Activated CD8-positive, alpha-beta memory T cell treated with anti-CD3 and anti-CD28 coated beads for 48 hours (primary cell): ENCODE data around the gene NBDY.

Experiments
- DNase-seq, 3 experiments: peaks; one replicate each; pipeline ENCODE4 v3.0.0-alpha.2; 2020; ENCODE audit warnings: low read depth in 2 of 3, low spot score in 2 of 3

NBDY gene

GRCh38 chrX:56784666-56785065, 55.6 kb downstream of the NBDY start:
- no peak for DNase-seq

GRCh38 chrX:56785442-56785841, 56.4 kb downstream of the NBDY start:
- DNase-seq: no peak

GRCh38 chrX:56786889-56787733, 58.1 kb downstream of the NBDY start:
- DNase-seq: no peak

DNA sequence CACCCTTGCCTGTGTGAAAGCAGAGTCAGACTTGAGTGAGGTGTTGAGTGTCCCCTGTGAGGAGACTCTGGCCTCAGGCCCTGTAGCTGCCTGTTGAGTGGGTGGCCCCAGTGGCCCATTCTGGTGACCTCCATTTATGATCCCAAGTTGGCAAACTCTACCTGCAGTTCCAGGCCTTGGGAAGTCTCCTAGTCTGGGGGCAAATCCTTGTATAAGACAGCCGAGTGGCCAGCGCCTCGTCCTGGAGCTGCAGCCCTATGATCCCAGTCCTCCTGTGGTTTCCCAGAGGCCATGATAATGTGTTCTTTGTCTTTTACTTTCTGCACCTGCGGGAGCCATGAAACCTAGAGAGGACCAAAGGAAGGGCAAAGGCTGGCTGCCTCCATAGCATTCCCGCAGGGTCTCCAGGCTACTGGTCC, 58.7 kb downstream of the NBDY start:
- no peak for DNase-seq

DNA sequence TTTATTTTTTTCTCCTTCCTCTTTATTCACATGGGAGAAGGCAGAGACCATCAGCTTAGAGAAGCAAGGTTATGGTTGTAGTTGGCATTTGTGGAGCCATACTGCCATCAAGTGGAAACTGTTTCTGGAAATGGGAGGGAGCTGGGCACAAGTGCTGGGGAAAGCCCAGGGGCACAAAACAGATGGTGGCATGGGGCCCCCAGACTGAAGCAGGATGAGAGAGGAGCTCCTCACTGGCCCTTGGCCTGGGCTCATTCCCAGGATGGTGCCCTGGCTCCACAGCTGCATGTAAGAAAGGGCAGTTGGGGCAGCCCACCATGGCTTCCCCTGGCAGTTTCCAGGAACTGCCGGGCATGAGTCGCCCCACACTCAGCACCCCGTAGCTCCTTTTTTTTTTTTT, 59.2 kb downstream of the NBDY start:
- DNase-seq: no peak

DNA sequence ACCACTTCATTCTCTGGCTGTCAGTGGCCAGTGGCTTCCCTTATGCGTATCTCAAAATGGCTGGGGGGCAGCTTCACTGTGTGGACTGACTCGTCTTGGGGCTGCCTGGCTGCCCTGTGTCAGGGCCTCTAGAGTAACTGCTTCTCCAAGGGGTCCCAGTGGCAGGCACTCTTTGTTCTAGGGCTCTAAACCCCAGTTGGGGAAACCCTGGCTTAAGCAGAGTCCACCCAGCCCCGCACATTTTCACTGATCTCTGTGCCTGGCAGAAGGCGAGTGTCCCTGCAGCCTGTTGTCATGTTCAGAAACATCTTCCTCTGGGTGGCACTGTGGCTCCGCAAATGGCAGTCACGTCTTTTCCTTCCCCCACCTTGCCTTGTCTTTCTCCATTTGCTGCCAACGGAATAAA, 59.7 kb downstream of the NBDY start:
- DNase-seq: no peak

DNA sequence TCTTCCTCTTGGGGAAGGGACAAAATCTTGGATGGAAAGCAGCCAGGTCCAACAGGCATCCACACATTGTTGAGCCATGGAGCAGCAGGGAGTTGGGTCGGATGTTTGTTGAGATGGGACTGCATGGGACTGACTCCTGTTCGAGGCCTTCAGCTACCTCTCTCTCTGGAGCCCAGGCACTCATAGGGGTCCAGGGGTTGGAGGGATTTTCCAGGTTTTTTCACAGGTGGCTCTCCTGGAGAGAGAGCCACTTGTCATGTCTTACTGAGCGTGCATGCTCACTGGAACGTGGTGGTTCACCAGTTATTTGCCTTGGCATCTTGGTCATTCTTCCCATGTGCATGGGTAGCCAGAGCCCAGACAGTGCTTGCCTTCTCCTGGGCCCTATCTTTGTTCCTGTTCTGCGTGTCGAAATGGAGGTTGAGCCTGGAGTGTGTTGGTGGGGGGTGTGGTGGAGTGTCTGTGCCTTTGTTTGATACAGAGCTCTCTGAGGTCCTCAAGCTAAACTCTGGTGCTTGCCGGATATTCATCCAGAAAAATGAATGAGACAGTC, 60.6 kb downstream of the NBDY start:
- no peak for DNase-seq

DNA sequence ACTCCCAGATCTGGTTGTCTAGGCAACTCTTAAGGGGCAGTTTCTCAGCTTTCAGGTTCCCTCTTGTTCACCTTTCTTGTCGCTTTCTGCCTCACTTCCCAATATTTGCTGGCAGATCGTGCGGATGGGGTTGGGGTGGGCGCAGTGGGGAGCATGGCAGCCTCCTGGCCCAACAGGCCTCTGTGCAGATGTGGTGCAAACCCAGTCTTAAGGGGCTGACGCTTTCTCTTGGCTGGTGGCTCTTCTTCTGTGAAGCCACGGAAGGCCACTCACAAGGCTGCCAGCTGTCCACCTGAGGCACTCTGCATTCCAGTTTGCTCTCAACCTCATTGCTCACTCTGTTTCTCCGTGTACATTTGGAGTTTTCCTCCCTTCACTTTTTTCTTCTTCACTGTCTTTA, 61.7 kb downstream of the NBDY start:
- DNase-seq: no peak

DNA sequence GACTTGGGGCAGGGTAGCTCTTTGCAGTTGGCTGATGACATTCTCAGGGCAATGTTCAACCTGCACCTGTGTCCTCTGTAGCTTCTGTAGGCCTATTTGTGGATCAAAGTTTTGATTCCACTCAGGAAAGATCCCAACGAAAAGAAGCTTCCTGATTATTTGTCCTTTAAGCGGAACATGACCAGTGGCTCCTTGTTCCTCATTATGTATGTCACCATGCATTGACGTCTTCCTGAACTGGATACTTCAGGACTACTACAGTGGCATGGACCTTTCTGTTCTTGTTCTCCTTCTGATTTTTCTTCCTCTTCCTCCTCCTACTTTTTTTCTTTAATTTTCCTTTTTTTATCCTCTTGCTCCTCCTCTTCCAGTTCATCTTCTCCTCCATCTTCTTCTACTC, 62.4 kb downstream of the NBDY start:
- no peak for DNase-seq

- DNase-seq: no peak
These were observed 63.4 kb downstream of the NBDY start for GRCh38 chrX:56792270-56793111.

DNA sequence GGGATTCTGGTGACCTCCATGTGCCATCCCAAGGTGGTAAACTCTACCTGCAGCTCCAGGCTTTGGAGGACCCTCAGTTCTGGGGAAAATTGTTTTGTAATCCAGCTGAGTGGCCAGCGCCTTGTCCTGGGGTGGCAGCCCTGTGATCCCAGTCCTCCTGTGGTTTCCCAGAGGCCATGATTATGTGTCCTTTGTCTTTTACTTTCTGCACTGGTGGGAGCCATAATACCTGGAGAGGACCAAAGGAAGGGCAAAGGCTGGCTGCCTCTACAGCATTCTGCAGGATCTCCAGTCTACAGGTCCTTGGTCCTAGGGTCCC, 64.0 kb downstream of the NBDY start:
- DNase-seq: no peak

DNA sequence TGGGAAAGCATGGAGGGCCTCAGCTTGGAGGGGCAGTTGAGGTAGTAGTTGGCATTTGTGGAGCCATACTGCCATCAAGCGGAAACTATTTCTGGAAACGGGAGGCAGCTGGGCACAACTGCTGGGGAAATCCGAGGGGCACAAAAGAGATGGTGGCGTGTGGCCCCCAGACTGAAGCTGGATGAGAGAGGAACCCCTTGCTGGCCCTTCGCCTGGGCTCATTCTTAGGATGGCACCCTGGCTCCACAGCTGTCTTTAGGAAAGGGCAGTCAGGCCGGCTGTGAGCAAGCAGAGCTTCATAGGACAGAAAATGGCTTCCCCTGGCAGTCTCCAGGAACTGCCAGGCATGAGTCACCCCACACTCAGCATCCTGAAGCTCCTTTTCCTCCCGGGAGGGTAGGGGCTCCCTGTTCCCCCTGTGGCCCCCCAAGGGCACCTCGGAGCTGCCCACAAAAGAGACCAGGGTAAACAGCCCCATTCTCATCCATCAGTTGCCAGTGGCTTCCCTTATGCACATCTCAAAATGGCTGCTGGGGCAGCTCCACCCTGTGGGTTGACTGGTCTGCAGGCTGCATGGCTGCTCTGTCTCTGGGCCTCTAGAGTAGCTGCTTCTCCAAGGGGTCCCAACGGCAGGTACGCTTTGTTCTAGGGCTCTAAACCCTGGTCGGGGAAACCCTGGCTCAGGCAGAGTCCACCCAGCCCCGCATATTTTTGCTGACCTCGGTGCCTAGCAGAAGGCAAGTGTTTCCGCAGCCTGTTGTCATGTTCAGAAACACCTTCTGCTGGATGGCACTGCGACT, 64.7 kb downstream of the NBDY start:
- DNase-seq: no peak

GRCh38 chrX:56794404-56795230, 65.6 kb downstream of the NBDY start:
- DNase-seq: no peak

DNA sequence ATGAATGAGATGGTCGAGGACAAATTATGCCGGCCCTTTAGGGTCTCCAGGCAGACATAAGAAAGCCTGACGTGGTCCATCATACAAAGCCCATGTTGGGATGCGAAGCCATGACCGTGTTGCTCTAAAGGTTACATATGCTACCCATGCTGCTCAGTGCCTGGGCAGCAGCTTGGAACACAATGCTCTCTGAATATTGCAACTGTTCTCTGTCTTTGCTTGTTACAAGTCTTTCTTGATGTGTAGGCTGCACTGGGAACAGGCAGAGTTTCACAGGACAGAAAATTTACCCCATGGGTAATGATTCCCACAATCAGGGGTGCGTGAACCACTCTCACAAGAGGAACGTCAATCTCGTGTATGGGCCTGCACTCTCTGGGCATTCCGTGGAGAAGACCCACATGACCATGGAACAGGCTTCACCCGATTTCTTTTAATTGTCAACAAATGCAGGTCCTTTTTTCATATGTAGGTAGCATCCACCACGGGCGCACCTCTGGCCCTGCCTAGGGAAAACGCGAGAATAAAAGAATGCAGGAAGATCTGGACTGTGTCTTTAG, 66.3 kb downstream of the NBDY start:
- no peak for DNase-seq

GRCh38 chrX:56796641-56797395, 67.8 kb downstream of the NBDY start:
- DNase-seq: no peak

DNA sequence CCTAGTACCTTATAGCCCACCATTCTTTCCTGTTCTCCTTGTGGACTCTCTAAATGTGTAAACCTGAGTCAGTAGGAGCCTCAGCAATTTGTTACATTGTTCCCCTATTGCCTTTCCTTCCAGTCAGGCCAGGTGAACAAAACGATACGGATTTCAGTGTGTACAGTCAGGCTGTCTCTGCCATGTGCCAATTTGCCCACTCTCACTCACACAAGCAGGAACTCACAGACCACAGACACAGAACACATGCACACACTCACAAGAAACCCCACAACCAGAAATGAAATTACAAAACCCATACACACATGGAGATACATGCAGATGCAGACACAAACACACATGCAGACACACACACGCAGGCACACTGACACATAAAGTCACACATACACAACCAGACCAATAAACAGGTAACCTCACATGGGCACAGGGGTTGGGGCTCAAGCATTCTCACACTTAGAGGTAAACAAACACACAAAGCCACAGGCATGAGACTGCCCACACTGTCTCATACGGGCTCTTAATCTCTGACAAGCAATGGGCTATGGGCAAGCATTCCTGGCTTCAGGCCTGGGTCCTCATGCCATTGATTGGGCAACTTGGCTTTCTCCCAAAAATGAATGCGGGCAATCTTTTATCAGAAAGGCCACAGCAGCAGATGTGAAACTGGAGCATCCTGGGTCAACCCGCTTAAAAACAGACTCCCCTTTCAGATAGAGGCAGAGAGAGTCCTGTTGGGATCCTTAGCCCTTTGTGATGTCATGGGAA, 68.7 kb downstream of the NBDY start:
- DNase-seq: no peak

GRCh38 chrX:56798339-56798711, 69.3 kb downstream of the NBDY start:
- no peak for DNase-seq

DNA sequence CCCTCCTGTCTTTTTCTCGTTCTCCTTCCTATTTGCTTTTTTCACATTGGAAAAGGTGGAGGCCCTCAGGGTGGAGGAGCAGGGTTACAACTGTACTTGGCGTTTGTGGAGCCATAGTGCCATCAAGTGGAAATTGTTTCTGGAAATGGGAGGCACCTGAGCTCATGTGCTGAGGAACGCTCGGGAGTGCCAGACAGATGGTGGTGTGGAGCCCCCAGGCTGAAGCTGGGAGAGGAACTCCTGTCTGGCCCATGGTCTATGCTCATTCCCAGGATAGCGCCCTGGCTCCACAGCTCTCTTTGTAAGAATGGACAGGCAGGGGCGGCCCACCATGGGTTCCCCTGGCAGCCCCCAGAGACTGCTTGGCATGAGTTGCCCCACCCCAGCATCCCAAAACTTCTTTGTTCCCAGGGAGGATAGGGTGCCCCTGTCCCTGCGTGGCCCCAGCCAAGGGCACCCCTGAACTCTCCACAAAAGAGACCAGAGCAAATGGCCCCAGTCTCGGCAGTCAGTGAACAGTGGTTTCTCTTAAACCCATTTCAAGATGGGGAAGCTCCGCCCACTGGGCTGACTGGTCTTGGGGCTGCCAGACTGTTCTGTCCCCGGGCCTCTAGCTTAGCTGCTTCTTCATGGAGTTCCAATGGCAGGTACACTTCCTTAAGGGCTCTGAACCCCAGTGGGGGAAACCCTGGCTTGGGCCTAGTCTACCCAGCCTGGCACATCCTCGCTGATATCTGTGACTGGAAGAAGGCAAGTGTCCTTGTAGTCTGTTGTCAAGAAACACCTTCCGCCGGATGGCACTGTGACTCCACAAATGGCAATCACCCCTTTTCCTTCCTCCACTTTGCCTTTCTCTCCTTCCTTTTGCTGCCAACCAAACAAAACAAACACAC, 70.1 kb downstream of the NBDY start:
- DNase-seq: no peak
